HG03066 (cell line): ENCODE measurements around the gene POLR2E.

Experiments
- ATAC-seq: cut with Tn5 transposase; IDR thresholded peaks from one replicate; pipeline ENCODE4 v1.9.1; 2021; ENCODE audit warnings: low read depth; ENCODE audit not compliant: unreplicated experiment

POLR2E gene

GRCh38 chr19:1098177-1099051 lies 3.2 kb upstream of the POLR2E start:
- no peak for ATAC-seq

GRCh38 chr19:1097810-1098176 lies 2.6 kb upstream of the POLR2E start:
- ATAC-seq, result no peak

GRCh38 chr19:1094655-1094977 lies 559 bp downstream of the POLR2E start:
- no peak for ATAC-seq

GRCh38 chr19:1093811-1094553 lies 1.2 kb downstream of the POLR2E start:
- ATAC-seq, result no peak

- ATAC-seq, result no peak
Observed at GRCh38 chr19:1093330-1093729, 1.8 kb downstream of the POLR2E start.

- ATAC-seq, result no peak
Observed at GRCh38 chr19:1091544-1092175, 3.5 kb downstream of the POLR2E start.

- no peak for ATAC-seq
Observed at GRCh38 chr19:1090731-1091543, 4.2 kb downstream of the POLR2E start.

GRCh38 chr19:1089891-1090290 lies 5.3 kb downstream of the POLR2E start:
- no peak for ATAC-seq

- ATAC-seq, result no peak
Observed at GRCh38 chr19:1089126-1089771, 5.9 kb downstream of the POLR2E start.

GRCh38 chr19:1088416-1089010 lies 6.7 kb downstream of the POLR2E start:
- no peak for ATAC-seq

GRCh38 chr19:1087813-1088415 lies 7.3 kb downstream of the POLR2E start:
- no peak for ATAC-seq

- ATAC-seq, result no peak
Observed at GRCh38 chr19:1086613-1087012, 8.6 kb downstream of the POLR2E start.

- no peak for ATAC-seq
Observed at GRCh38 chr19:1085676-1086442, 9.3 kb downstream of the POLR2E start.

GRCh38 chr19:1085053-1085658 lies 10.0 kb downstream of the POLR2E start:
- ATAC-seq, result no peak

- ATAC-seq, result no peak
Observed at GRCh38 chr19:1084024-1084868, 10.9 kb downstream of the POLR2E start.

- ATAC-seq, result no peak
Observed at GRCh38 chr19:1082928-1083816, 12.0 kb downstream of the POLR2E start.
